ENCODE data around the gene SMIM28. TPM values are rescaled to one million over a fixed set of nuclear protein-coding genes. Genes with fewer than 3 reads are reported as not detected.

Gene SMIM28
- total and polyA plus RNA-seq, 2 of the 4 experiments (the other 2 are of a cell fraction): not detected

DNA sequence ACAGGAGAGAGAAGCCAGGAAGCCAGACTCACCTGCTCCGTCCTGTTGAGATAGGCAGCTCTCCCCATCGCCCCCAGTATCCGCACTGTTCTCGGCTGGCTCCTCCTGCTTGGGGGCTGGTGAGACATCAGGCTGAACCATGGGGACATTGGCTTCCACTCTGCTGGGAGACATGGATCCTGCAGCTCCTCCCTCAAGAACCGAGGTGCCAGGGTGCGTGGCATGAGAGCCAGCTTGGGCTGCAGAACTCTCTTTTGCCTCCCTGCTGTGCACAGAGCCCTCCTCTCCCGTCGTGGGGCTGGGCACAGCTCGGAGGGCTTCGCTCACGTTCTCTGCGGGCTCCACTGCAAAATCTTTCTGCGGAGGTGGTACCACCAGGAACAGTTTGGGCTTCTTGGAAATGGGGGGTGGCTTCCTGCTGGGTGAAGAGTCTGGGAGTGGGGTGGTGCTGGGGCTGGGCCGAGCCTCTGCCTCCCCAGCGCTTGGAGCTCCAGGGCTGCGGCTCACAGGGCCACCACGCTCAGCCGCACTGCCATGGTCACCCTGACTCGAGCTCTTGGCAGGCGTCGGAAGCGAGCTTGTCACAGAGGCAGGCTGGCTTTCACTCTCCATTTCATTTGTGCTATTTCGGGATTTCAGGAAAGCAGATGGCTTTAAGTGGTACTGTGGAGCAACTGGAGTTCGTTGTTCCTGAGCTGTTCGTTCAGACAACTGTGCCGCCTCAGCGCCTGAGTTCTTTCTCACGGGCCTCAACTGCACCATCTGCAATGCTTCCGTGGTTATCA is 52.8 kb downstream of the SMIM28 start (continued):
- TF ChIP-seq FOS (IDR thresholded peaks at IDR 0.05; ENCODE audit: low read depth, low read length): no peak

DNA sequence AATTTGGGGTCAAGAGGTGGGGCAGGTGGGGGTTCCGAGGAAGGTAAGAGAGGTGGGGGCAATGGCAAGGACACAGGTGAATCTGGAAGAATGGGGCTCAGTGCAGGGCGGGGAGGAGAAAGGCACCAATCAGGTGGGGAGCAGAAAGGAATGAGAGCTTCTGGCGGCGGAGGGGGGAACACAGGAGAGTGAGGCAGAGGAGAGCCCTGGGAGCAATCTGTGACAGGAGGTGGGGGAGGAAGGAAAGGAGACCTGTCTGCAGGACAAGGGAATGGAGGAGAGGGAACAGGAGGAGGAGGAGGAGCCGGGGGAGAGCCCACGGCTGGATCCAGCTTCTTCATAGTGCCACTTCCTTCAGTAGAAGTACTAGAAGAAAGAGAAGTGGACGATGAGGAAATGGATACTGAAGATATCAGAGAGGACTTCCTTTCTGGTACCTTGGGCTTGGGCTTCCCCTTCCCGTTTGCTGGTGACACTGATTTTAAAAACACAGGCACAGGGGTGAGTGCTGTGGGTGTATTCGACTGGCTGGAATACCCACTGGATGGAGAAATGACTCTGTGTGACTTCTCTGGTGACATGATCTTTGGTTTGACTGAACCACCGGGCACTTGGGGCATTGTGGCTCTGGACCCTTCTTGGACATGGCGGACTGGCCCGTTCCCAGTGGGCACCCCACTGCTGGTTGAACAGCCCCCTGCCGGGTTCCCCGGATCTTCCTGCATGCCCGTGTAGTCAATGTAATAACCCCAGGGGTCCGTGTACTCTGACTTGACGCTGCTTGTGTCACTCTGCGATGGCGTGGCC is 53.8 kb downstream of the SMIM28 start:
- WGBS, 2 experiments (ENCODE audit: extremely low coverage in 2 of 2, insufficient read length in 1 of 2): 92% methylated on average over 6 of the region's 19 CpGs; no CpG with 5 or more reads in 1 of the 2 experiments
- intact Hi-C loops (cut with micrococcal nuclease): no loop called here

More for the DNA sequence above, 53.8 kb downstream of the SMIM28 start:
- ChIA-PET CTCF (interaction anchor here (1.1 to 2.5 kb wide), 2 partner anchors 13 to 78 kb away, joined by 3 to 8 read pairs; no protein-coding TSS in a partner anchor), POLR2A (ENCODE audit: unreplicated experiment) (no interaction called here)
- Histone ChIP-seq H2BK5ac (ENCODE audit: low read depth, low read length, poor library complexity, severe bottlenecking) (no peak overlapping the region), H3K27ac (ENCODE audit: insufficient read depth, low read length) (no peak overlapping the region), H3K4me2 (ENCODE audit: low read depth, low read length) (no peak overlapping the region), H2AK5ac (ENCODE audit: low read depth, low read length) (no peak overlapping the region), H4K5ac (ENCODE audit: low read depth, low read length) (no peak overlapping the region), H3K14ac (replicated peaks; ENCODE audit: low read depth, low read length) (no peak overlapping the region), H3K23ac (ENCODE audit: low read depth, low read length) (no peak overlapping the region), H3K79me1 (ENCODE audit: low read depth in 1 of 2, low read length in 2 of 2) (no peaks in the 10 kb centered on the region), H3K9me1 (ENCODE audit: insufficient read depth, low read length) (peaks cover 6% of the 10 kb centered on the region), H4K91ac (ENCODE audit: insufficient read depth, low read depth, low read length) (no peak overlapping the region), H2BK15ac (ENCODE audit: low read depth, low read length) (no peak overlapping the region), H2AFZ (replicated peaks; ENCODE audit: low read length, poor library complexity) (no peak overlapping the region), H3K4me1 (ENCODE audit: control insufficient read depth, insufficient read depth, low read length) (peaks cover 7% of the 10 kb centered on the region; the same call in 1 of the 2 replicates), H3K36me3 (ENCODE audit: control insufficient read depth, insufficient read depth, low read length) (peaks cover 11% of the 10 kb centered on the region), H2AK9ac (replicated peaks; ENCODE audit: low read depth, low read length, poor library complexity) (no peak overlapping the region), H2BK120ac (ENCODE audit: low read depth, low read length) (no peak overlapping the region), H3K9ac (ENCODE audit: low read depth, low read length) (no peak overlapping the region), H3K4ac (ENCODE audit: low read depth, low read length) (no peak overlapping the region), H3K56ac (ENCODE audit: extremely low read depth, insufficient read depth, low read length) (no peak overlapping the region), H2BK20ac (ENCODE audit: low read depth, low read length) (no peak overlapping the region), H3K27me3 (ENCODE audit: control insufficient read depth, insufficient read depth, low read length) (no peaks in the 10 kb centered on the region), H3K4me3 (ENCODE audit: insufficient read depth, low read depth, low read length) (no peak overlapping the region), H4K20me1 (ENCODE audit: insufficient read depth, low read length) (no peaks in the 10 kb centered on the region), H3K18ac (ENCODE audit: low read depth, low read length) (no peak overlapping the region), H3K9me3 (ENCODE audit: control insufficient read depth, insufficient read depth, low read length) (no peaks in the 10 kb centered on the region), H4K8ac (ENCODE audit: low read depth in 2 of 2, low read length in 2 of 2) (no peak overlapping the region)
- no TSS peak for BruUV-seq (replicated peaks)
- dilution Hi-C loops (cut with HindIII; ENCODE audit: low sequenced_read_pairs, unreplicated experiment): no loop called here
- ATAC-seq (ENCODE audit: low read depth): no peak
- in situ Hi-C loops (cut with MboI; ENCODE audit: low sequenced_read_pairs): loop anchor here (5.0 kb wide), 3 partner anchors 81 to 331 kb away; no protein-coding TSS in a partner anchor
- TF ChIP-seq POLR2A (IDR thresholded peaks at IDR 0.05; ENCODE audit: low read depth, low read length): no peak
- TF ChIP-seq CEBPB (IDR thresholded peaks at IDR 0.05; ENCODE audit: low read depth, low read length): no peak
- no peak for TF ChIP-seq CHD1 (IDR thresholded peaks at IDR 0.05; ENCODE audit: low read depth, low read length)
- TF ChIP-seq RCOR1 (IDR thresholded peaks at IDR 0.05; ENCODE audit: insufficient replicate concordance, low read length): no peak
- TF ChIP-seq MAFK (IDR thresholded peaks at IDR 0.05; ENCODE audit: low read depth, low read length): no peak
- TF ChIP-seq FOS (IDR thresholded peaks at IDR 0.05; ENCODE audit: low read depth, low read length): no peak
- no peak for TF ChIP-seq NFE2L2 (IDR thresholded peaks at IDR 0.05; ENCODE audit: low read depth, low read length)
- no peak for TF ChIP-seq RFX5 (IDR thresholded peaks at IDR 0.05; ENCODE audit: low read depth, low read length)
- no peak for TF ChIP-seq MXI1 (IDR thresholded peaks at IDR 0.05; ENCODE audit: borderline replicate concordance, low read depth, low read length)
- TF ChIP-seq, protein P1, sequence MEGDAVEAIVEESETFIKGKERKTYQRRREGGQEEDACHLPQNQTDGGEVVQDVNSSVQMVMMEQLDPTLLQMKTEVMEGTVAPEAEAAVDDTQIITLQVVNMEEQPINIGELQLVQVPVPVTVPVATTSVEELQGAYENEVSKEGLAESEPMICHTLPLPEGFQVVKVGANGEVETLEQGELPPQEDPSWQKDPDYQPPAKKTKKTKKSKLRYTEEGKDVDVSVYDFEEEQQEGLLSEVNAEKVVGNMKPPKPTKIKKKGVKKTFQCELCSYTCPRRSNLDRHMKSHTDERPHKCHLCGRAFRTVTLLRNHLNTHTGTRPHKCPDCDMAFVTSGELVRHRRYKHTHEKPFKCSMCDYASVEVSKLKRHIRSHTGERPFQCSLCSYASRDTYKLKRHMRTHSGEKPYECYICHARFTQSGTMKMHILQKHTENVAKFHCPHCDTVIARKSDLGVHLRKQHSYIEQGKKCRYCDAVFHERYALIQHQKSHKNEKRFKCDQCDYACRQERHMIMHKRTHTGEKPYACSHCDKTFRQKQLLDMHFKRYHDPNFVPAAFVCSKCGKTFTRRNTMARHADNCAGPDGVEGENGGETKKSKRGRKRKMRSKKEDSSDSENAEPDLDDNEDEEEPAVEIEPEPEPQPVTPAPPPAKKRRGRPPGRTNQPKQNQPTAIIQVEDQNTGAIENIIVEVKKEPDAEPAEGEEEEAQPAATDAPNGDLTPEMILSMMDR (conservative IDR thresholded peaks at IDR 0.05; ENCODE audit: low read depth, low read length): no peak
- TF ChIP-seq SMC3 (IDR thresholded peaks at IDR 0.05; ENCODE audit: low read depth, low read length): no peak
- no peak for TF ChIP-seq MAZ (IDR thresholded peaks at IDR 0.05; ENCODE audit: borderline replicate concordance, low read depth, low read length)
- no peak for DNase-seq
